ENCODE measurements around the gene TRPV5.
"Not testable (repeated sequence)": the region's sequence is repeated elsewhere in the genome, so short reads cannot be mapped to it uniquely, and the experiment has no call there.

The TRPV5 gene

DNA sequence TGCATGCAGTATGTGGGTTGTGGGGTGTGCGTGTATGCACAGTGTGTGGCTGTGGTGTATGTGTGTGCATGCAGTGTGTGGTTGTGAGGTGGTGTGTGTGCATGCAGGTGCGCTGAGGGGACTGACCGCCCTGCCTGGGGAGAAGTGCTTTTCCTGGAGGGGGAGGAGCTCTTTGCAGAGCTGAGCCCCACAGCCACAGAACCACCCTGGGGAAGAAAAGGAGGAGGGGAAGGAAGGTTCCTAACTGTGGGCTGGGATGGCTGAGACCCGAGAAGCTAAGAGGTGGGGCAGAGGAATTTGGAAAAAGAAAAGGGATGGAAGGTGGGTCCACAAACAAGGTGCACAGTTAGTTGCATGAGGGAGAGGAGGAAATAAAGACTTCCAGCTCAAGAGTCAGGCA lies at the start of gene TRPV5:
Gene TRPV5, minus strand, starts transcription at position 123 of the 400 bp plus-strand sequence. CDS start 287 bp downstream, outside the sequence.
- no peak for DNase-seq (ENCODE audit: extremely low spot score)
- ChIA-PET POLR2A (no interaction called here), CTCF (interaction anchor here (0.9 kb wide), 1 partner anchor 8 kb away, joined by 3 read pairs; no protein-coding TSS in a partner anchor)
- no peak for TF ChIP-seq PKNOX1 (IDR thresholded peaks at IDR 0.05)
- TF ChIP-seq FOXA1 (IDR thresholded peaks at IDR 0.05), result no peak
- no peak for TF ChIP-seq FOXM1 (IDR thresholded peaks at IDR 0.05; ENCODE audit: borderline replicate concordance)
- TF ChIP-seq L3MBTL2 (conservative IDR thresholded peaks at IDR 0.05), result no peak
- no peak for TF ChIP-seq ZNF384 (IDR thresholded peaks at IDR 0.05)
- no peak for TF ChIP-seq LEF1 (IDR thresholded peaks at IDR 0.05; ENCODE audit: borderline replicate concordance)
- TF ChIP-seq ELF4 (IDR thresholded peaks at IDR 0.05), result no peak
- TF ChIP-seq TARDBP (IDR thresholded peaks at IDR 0.05), result no peak
- TF ChIP-seq HDGF (IDR thresholded peaks at IDR 0.05; ENCODE audit: borderline replicate concordance), result no peak
- TF ChIP-seq CTBP1 (IDR thresholded peaks at IDR 0.05; ENCODE audit: borderline replicate concordance), result no peak
- no peak for TF ChIP-seq SUZ12 (IDR thresholded peaks at IDR 0.05)
- no peak for TF ChIP-seq SP1 (IDR thresholded peaks at IDR 0.05)

DNA sequence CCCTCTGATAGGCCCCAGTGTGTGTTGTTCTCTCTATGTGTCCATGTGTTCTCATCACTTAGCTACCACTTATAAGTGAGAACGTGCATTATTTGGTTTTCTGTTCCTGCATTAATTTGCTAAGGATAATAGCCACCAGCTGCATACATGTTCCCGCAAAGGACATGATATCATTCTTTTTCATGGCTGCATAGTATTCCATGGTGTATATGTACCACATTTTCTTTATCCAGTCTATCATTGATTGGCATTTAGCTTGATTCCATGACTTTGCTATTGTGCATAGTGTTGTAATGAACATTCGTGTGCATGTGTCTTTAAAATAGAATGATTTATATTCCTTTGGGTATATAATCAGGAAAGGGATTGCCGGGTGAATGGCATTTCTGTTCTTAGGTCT lies 44.9 kb upstream of the TRPV5 start:
- CTCF ChIA-PET; DNase-seq (ENCODE audit: extremely low spot score); POLR2A ChIA-PET: not testable (repeated sequence)

DNA sequence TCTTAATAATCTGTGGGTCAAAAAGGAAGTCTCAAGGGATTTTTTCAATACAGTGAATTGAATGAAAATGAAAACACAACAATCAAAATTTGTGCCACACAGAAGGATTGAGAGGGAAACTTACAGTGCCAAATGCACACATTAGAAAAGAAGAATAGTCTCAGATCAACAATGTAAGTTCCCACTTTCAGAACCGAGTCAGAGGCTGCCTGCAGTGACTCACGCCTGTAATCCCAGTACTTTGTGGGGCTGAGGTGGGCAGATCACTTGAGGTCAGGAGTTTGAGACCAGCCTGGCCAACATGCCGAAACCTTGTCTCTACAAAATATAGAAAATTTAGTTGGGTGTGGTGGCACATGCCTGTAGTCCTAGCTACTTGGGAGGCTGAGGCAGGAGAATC lies 41.1 kb upstream of the TRPV5 start:
- CTCF ChIA-PET, result no interaction called here
- DNase-seq (ENCODE audit: extremely low spot score), result no peak

GRCh38 chr7:142969183-142969582 lies 35.6 kb upstream of the TRPV5 start:
- CTCF ChIA-PET, result no interaction called here
- DNase-seq (ENCODE audit: extremely low spot score), result no peak
- TF ChIP-seq ZNF384 (IDR thresholded peaks at IDR 0.05), result no peak
- TF ChIP-seq HDGF (IDR thresholded peaks at IDR 0.05; ENCODE audit: borderline replicate concordance), result no peak
- TF ChIP-seq SP1 (IDR thresholded peaks at IDR 0.05), result no peak
- no peak for TF ChIP-seq FOXM1 (IDR thresholded peaks at IDR 0.05; ENCODE audit: borderline replicate concordance)
- POLR2A ChIA-PET, result no interaction called here

More for the DNA sequence above, 41.1 kb upstream of the TRPV5 start:
- POLR2A ChIA-PET, result no interaction called here
- TF ChIP-seq TARDBP (IDR thresholded peaks at IDR 0.05) (no peak), FOXA1 (IDR thresholded peaks at IDR 0.05) (no peak), SUZ12 (IDR thresholded peaks at IDR 0.05) (no peak), BHLHE40 (IDR thresholded peaks at IDR 0.05; ENCODE audit: borderline replicate concordance) (no peak), ZNF384 (IDR thresholded peaks at IDR 0.05) (no peak), PKNOX1 (IDR thresholded peaks at IDR 0.05) (no peak), FOXK2 (IDR thresholded peaks at IDR 0.05) (no peak), ARNT (IDR thresholded peaks at IDR 0.05) (no peak), SP1 (IDR thresholded peaks at IDR 0.05) (no peak), CTBP1 (IDR thresholded peaks at IDR 0.05; ENCODE audit: borderline replicate concordance) (no peak), HDGF (IDR thresholded peaks at IDR 0.05; ENCODE audit: borderline replicate concordance) (no peak), NFRKB (IDR thresholded peaks at IDR 0.05) (no peak), FOXM1 (IDR thresholded peaks at IDR 0.05; ENCODE audit: borderline replicate concordance) (no peak), LEF1 (IDR thresholded peaks at IDR 0.05; ENCODE audit: borderline replicate concordance) (no peak), ELF4 (IDR thresholded peaks at IDR 0.05) (no peak), L3MBTL2 (conservative IDR thresholded peaks at IDR 0.05) (no peak)

DNA sequence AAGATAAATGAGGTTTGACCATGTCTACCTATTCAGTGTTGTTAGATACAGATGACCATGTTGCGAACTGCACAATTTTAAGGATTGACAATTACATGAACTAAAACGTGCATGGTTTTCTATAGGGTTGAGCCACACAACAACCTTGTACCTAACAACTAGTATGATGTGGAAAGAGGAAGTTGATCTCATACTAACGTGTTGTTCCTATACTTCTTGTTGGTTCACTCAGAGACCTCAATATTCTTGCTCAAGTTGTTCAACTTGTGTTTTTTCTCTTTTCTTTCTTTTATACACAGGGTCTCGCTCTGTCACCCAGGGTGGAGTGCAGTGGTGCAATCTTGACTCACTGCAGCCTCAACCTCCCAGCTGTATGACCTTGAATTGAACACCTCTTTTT lies 34.7 kb upstream of the TRPV5 start:
- ChIA-PET CTCF (no interaction called here), POLR2A (no interaction called here)
- DNase-seq (ENCODE audit: extremely low spot score), result no peak
- TF ChIP-seq FOXM1 (IDR thresholded peaks at IDR 0.05; ENCODE audit: borderline replicate concordance) (no peak), FOXK2 (IDR thresholded peaks at IDR 0.05) (no peak), SP1 (IDR thresholded peaks at IDR 0.05) (no peak), ARNT (IDR thresholded peaks at IDR 0.05) (no peak), LEF1 (IDR thresholded peaks at IDR 0.05; ENCODE audit: borderline replicate concordance) (no peak), ELF4 (IDR thresholded peaks at IDR 0.05) (no peak), BHLHE40 (IDR thresholded peaks at IDR 0.05; ENCODE audit: borderline replicate concordance) (no peak), HDGF (IDR thresholded peaks at IDR 0.05; ENCODE audit: borderline replicate concordance) (no peak), L3MBTL2 (conservative IDR thresholded peaks at IDR 0.05) (no peak)

DNA sequence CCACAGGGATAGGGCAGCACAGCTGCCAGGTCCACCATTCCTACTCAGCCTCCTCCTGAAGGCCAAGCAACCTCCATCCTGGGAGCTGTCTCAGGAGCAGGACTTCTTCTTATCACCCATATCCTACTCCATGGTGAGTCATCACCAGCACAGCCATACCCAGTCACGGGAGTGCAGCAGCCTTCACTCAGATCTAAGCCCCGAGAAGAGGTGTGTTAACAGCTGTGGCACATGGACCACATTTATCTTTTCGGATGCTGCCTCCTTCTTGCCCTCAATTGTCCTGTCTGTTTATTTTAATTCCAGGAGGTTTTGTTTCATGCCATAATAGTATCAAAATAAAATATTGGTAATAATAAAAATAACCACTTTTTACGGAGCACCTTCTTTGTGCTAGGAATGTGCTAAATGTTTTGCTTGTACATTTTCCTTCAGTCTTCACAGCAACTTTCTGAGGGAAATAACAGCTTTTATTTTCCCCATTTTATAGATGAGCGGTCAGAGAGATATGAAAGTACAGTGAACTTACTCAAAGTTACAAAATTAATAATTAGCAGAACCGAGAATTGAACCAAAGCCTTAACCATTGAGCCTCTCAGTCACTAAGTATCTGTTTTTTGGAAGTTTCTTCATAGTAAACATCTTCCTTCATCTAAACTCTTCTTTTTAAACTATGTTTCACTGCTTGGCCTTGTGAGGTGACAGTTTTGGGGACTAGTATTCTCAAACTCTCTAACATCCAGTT lies 31.1 kb upstream of the TRPV5 start:
- DNase-seq (ENCODE audit: extremely low spot score), result no peak
- POLR2A ChIA-PET, result no interaction called here
- CTCF ChIA-PET, result interaction anchor here (0.6 kb wide), 1 partner anchor 21 kb away, joined by 3 read pairs; no protein-coding TSS in a partner anchor
- TF ChIP-seq FOXM1 (IDR thresholded peaks at IDR 0.05; ENCODE audit: borderline replicate concordance) (no peak), NFRKB (IDR thresholded peaks at IDR 0.05) (no peak), CTBP1 (IDR thresholded peaks at IDR 0.05; ENCODE audit: borderline replicate concordance) (no peak), ZNF384 (IDR thresholded peaks at IDR 0.05) (no peak), FOXK2 (IDR thresholded peaks at IDR 0.05) (no peak), HDGF (IDR thresholded peaks at IDR 0.05; ENCODE audit: borderline replicate concordance) (no peak), SP1 (IDR thresholded peaks at IDR 0.05) (no peak), L3MBTL2 (conservative IDR thresholded peaks at IDR 0.05) (no peak), BHLHE40 (IDR thresholded peaks at IDR 0.05; ENCODE audit: borderline replicate concordance) (no peak)

DNA sequence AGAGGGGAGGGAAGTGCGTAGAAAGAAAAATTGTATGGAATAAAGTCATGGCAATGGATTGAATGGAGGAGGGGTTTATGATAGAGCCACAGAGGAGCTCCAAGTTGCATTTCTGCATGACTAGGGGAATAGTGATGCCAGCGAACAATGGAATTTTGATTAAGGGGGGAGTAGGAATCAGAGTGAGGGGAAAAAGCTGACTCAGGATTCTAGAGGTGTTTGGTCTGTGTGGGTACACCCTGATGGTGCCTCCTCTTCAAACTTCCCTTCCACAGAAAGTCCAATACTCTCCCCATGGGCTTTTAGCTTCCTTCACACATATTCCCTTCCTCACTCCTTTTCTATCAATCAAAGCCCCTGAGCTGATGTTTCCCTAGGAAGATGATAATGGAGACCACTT lies 30.4 kb upstream of the TRPV5 start:
- no peak for DNase-seq (ENCODE audit: extremely low spot score)
- POLR2A ChIA-PET, result no interaction called here
- CTCF ChIA-PET, result no interaction called here
- TF ChIP-seq BHLHE40 (IDR thresholded peaks at IDR 0.05; ENCODE audit: borderline replicate concordance) (no peak), ARNT (IDR thresholded peaks at IDR 0.05) (no peak), PKNOX1 (IDR thresholded peaks at IDR 0.05) (no peak), FOXK2 (IDR thresholded peaks at IDR 0.05) (no peak), NFRKB (IDR thresholded peaks at IDR 0.05) (no peak), SUZ12 (IDR thresholded peaks at IDR 0.05) (no peak)
